ENCODE data around the gene SIGLECL1. TPM values are rescaled to one million over a fixed set of nuclear protein-coding genes. Genes with fewer than 3 reads are reported as not detected.

SIGLECL1 gene
- total and polyA plus RNA-seq, 2 donors (not counting 1 experiment from before 2014, with no cell fraction given): not detected

GRCh38 chr19:51211833-51212232 is 39.0 kb upstream of the SIGLECL1 start:
- no peaks in the 10 kb centered on the region for H3K36me3 ChIP-seq (ENCODE audit: control insufficient read depth, insufficient read depth, low read length)
- no peaks in the 10 kb centered on the region for H3K9me3 ChIP-seq (ENCODE audit: control insufficient read depth, insufficient read depth, low read depth, low read length)
- DNase-seq (ENCODE audit: low read depth in 2 of 2): no peak
- H3K4me2 ChIP-seq (ENCODE audit: extremely low read depth, insufficient read depth, low read length): no peak overlapping the region
- no peak overlapping the region for H3K9ac ChIP-seq (ENCODE audit: insufficient read depth, low read length)
- TF ChIP-seq, protein P1, sequence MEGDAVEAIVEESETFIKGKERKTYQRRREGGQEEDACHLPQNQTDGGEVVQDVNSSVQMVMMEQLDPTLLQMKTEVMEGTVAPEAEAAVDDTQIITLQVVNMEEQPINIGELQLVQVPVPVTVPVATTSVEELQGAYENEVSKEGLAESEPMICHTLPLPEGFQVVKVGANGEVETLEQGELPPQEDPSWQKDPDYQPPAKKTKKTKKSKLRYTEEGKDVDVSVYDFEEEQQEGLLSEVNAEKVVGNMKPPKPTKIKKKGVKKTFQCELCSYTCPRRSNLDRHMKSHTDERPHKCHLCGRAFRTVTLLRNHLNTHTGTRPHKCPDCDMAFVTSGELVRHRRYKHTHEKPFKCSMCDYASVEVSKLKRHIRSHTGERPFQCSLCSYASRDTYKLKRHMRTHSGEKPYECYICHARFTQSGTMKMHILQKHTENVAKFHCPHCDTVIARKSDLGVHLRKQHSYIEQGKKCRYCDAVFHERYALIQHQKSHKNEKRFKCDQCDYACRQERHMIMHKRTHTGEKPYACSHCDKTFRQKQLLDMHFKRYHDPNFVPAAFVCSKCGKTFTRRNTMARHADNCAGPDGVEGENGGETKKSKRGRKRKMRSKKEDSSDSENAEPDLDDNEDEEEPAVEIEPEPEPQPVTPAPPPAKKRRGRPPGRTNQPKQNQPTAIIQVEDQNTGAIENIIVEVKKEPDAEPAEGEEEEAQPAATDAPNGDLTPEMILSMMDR (conservative IDR thresholded peaks at IDR 0.05 in 1 of 2, IDR thresholded peaks at IDR 0.05 in 1 of 2; ENCODE audit: low read depth in 1 of 2, low read length in 2 of 2): no peak
- no peak for TF ChIP-seq EZH2 (IDR thresholded peaks at IDR 0.05; ENCODE audit: low read length, missing control alignments)
- H3K4me3 ChIP-seq (replicated peaks in 1 of 4; ENCODE audit: control extremely low read depth in 1 of 4, insufficient read depth in 1 of 4, low read depth in 3 of 4, low read length in 4 of 4): no peak overlapping the region
- no peak overlapping the region for H2AFZ ChIP-seq (ENCODE audit: low read length)
- no peaks in the 10 kb centered on the region for H3K4me1 ChIP-seq (ENCODE audit: control insufficient read depth, extremely low read depth, insufficient read depth, low read length)
- H3K27ac ChIP-seq (ENCODE audit: insufficient read depth, low read length): no peak overlapping the region
- no peaks in the 10 kb centered on the region for H4K20me1 ChIP-seq (ENCODE audit: control insufficient read depth, extremely low read depth, insufficient read depth, low read length)
- no peaks in the 10 kb centered on the region for H3K79me2 ChIP-seq (ENCODE audit: control insufficient read depth, insufficient read depth, low read length)
- no peaks in the 10 kb centered on the region for H3K27me3 ChIP-seq (ENCODE audit: control insufficient read depth, insufficient read depth, low read length)

DNA sequence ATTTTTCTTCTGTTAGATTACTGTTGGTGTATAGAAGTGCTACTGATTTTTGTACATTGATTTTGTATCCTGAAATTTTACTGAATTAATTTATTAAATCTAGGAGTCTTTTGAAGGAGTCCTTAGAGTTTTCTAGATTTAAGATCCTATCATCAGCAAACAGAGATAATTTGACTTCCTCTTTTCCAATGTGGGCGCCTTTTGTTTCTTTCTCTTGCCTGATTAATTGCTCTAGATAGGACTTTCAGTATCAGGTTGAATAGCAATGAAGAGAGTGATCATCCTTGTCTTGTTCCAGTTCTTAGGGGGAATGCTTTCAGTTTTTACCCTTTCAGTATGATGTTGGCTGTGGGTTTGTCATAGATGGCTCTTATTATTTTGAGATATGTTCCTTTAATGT is 31.6 kb upstream of the SIGLECL1 start:
- Histone ChIP-seq H3K4me1 (ENCODE audit: control insufficient read depth, extremely low read depth, insufficient read depth, low read length) (no peaks in the 10 kb centered on the region), H3K27ac (ENCODE audit: insufficient read depth, low read length) (no peak overlapping the region), H3K4me3 (replicated peaks in 1 of 4; ENCODE audit: control extremely low read depth in 1 of 4, insufficient read depth in 1 of 4, low read depth in 3 of 4, low read length in 4 of 4) (no peak overlapping the region), H3K27me3 (ENCODE audit: control insufficient read depth, insufficient read depth, low read length) (no peaks in the 10 kb centered on the region), H3K4me2 (ENCODE audit: extremely low read depth, insufficient read depth, low read length) (no peak overlapping the region), H3K9me3 (ENCODE audit: control insufficient read depth, insufficient read depth, low read depth, low read length) (no peaks in the 10 kb centered on the region), H3K36me3 (ENCODE audit: control insufficient read depth, insufficient read depth, low read length) (no peaks in the 10 kb centered on the region), H3K79me2 (ENCODE audit: control insufficient read depth, insufficient read depth, low read length) (no peaks in the 10 kb centered on the region), H2AFZ (ENCODE audit: low read length) (no peak overlapping the region), H3K9ac (ENCODE audit: insufficient read depth, low read length) (no peak overlapping the region), H4K20me1 (ENCODE audit: control insufficient read depth, extremely low read depth, insufficient read depth, low read length) (no peaks in the 10 kb centered on the region)
- TF ChIP-seq, protein P1 (conservative IDR thresholded peaks at IDR 0.05 in 1 of 2, IDR thresholded peaks at IDR 0.05 in 1 of 2; ENCODE audit: low read depth in 1 of 2, low read length in 2 of 2): no peak
- no peak for TF ChIP-seq EZH2 (IDR thresholded peaks at IDR 0.05; ENCODE audit: low read length, missing control alignments)
- no peak for DNase-seq (ENCODE audit: low read depth in 2 of 2)

DNA sequence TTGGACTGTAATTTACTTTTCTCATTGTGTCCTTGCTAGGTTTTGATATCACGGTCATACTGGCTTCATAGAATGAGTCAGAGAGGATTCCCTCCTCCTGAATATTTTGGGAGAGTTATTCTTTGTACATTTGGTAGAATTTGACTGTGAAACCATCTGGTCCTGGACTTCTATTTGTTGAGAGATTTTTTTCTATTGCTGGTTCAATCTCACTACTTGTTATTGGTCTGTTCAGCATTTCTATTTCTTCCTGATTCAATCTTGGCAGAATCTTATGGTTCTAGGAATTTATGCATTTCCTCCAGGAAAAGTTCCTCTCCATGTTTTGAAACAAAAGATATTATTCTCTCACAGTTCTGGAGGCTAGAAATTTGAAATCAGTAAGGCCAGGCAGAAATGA is 30.9 kb upstream of the SIGLECL1 start:
- no peaks in the 10 kb centered on the region for H3K4me1 ChIP-seq (ENCODE audit: control insufficient read depth, extremely low read depth, insufficient read depth, low read length)
- H3K27ac ChIP-seq (ENCODE audit: insufficient read depth, low read length): no peak overlapping the region
- no peak overlapping the region for H3K4me2 ChIP-seq (ENCODE audit: extremely low read depth, insufficient read depth, low read length)
- H4K20me1 ChIP-seq (ENCODE audit: control insufficient read depth, extremely low read depth, insufficient read depth, low read length): no peaks in the 10 kb centered on the region
- H3K79me2 ChIP-seq (ENCODE audit: control insufficient read depth, insufficient read depth, low read length): no peaks in the 10 kb centered on the region
- no peaks in the 10 kb centered on the region for H3K36me3 ChIP-seq (ENCODE audit: control insufficient read depth, insufficient read depth, low read length)
- H3K9ac ChIP-seq (ENCODE audit: insufficient read depth, low read length): no peak overlapping the region
- H2AFZ ChIP-seq (ENCODE audit: low read length): no peak overlapping the region
- TF ChIP-seq EZH2 (IDR thresholded peaks at IDR 0.05; ENCODE audit: low read length, missing control alignments): no peak
- TF ChIP-seq, protein P1 (conservative IDR thresholded peaks at IDR 0.05 in 1 of 2, IDR thresholded peaks at IDR 0.05 in 1 of 2; ENCODE audit: low read depth in 1 of 2, low read length in 2 of 2): no peak
- no peak for DNase-seq (ENCODE audit: low read depth in 2 of 2)
- no peak overlapping the region for H3K4me3 ChIP-seq (replicated peaks in 1 of 4; ENCODE audit: control extremely low read depth in 1 of 4, insufficient read depth in 1 of 4, low read depth in 3 of 4, low read length in 4 of 4)
- no peaks in the 10 kb centered on the region for H3K9me3 ChIP-seq (ENCODE audit: control insufficient read depth, insufficient read depth, low read depth, low read length)
- no peaks in the 10 kb centered on the region for H3K27me3 ChIP-seq (ENCODE audit: control insufficient read depth, insufficient read depth, low read length)

All from fibroblast of lung (primary cell).